Natural killer cell (primary cell): ENCODE results near the gene MGAT1. TPM values are rescaled to one million over a fixed set of nuclear protein-coding genes. Genes with fewer than 3 reads are reported as not detected.
"Not testable (repeated sequence)": the region's sequence is repeated elsewhere in the genome, so short reads cannot be mapped to it uniquely, and the experiment has no call there.

Source experiments
- ATAC-seq, 3 donors: fragments of 150-1000 bp in 2 of 3; fragments of 200-7000 bp in 1 of 3; cut with Tn5 transposase; 1 replicate in 1 of 3; 2 replicates in 2 of 3; pipeline ENCODE4 v1.10.0; 2021; ENCODE audit warnings: mild to moderate bottlenecking in 2 of 3, moderate library complexity in 2 of 3
- DNase-seq, 2 donors: peaks; one replicate each; pipeline versions ENCODE4 v3.0.0 to v3.0.0-alpha.2; 2013 to 2021; ENCODE audit warnings: mixed read lengths in 1 of 2
- H3K27ac ChIP-seq: one replicate; pipeline ENCODE4 v1.5.1; 2013; ENCODE audit warnings: mild to moderate bottlenecking, low read length
- H3K27me3 ChIP-seq: one replicate; pipeline ENCODE4 v1.6.1; 2013; ENCODE audit warnings: low read length; ENCODE audit not compliant: control insufficient read depth, insufficient read depth
- H3K36me3 ChIP-seq: one replicate; pipeline ENCODE4 v1.6.1; 2013; ENCODE audit warnings: low read length; ENCODE audit not compliant: control insufficient read depth, insufficient read depth
- H3K4me1 ChIP-seq: one replicate; pipeline ENCODE4 v1.6.1; 2013; ENCODE audit warnings: low read length; ENCODE audit not compliant: control insufficient read depth, insufficient read depth
- H3K4me3 ChIP-seq: one replicate; pipeline ENCODE4 v1.5.1; 2013; ENCODE audit warnings: low read length
- H3K9me3 ChIP-seq: one replicate; pipeline ENCODE4 v1.6.1; 2013; ENCODE audit warnings: low read length; ENCODE audit not compliant: control insufficient read depth, insufficient read depth
- H3K27ac Mint-ChIP-seq, 2 donors: one replicate each; pipeline ENCODE4 v1.8.0; 2022; ENCODE audit warnings: mild to moderate bottlenecking in 2 of 2, mixed read lengths in 2 of 2, moderate library complexity in 1 of 2
- H3K27me3 Mint-ChIP-seq, 2 donors: one replicate each; pipeline ENCODE4 v1.8.0; 2022; ENCODE audit warnings: low read depth in 2 of 2, mixed read lengths in 2 of 2
- H3K36me3 Mint-ChIP-seq: one replicate; pipeline ENCODE4 v1.8.0; 2022; ENCODE audit warnings: mixed read lengths
- H3K4me1 Mint-ChIP-seq, 2 donors: one replicate each; pipeline ENCODE4 v1.8.0; 2022; ENCODE audit warnings: mixed read lengths in 2 of 2
- H3K4me3 Mint-ChIP-seq: one replicate; pipeline ENCODE4 v1.8.0; 2022; ENCODE audit warnings: mild to moderate bottlenecking, moderate library complexity, mixed read lengths
- H3K9me3 Mint-ChIP-seq, 2 donors: one replicate each; pipeline ENCODE4 v1.8.0; 2022; ENCODE audit warnings: mixed read lengths in 2 of 2
- CTCF ChIP-seq: fragments of 200-600 bp; IDR thresholded peaks from one replicate; pipeline ENCODE4 v1.8.0; 2022; ENCODE audit warnings: antibody characterized with exemption
- WGBS: methylation state at CpG from one replicate; pipeline ENCODE4 v1.1.7; 2013; ENCODE audit warnings: missing lambda C conversion rate; ENCODE audit not compliant: insufficient coverage; 5-methylcytosine and 5-hydroxymethylcytosine counted together
- intact Hi-C: fragments of 100-400 bp; cut with micrococcal nuclease; formaldehyde crosslinking; loops from one replicate; pipeline ENCODE4 v1.14.2; 2022
- total RNA-seq, 4 donors: library from RNA; stranded (reverse); fragments of 120-200 nt in 1 of 4; gene quantifications; one replicate each; pipeline versions ENCODE4 v1.2.3 to v1.2.4, GENCODE V29; 2013 to 2022

Gene MGAT1
- total RNA-seq, 3 donors from 2014 or later (not counting 1 experiment from before 2014, with no cell fraction given), result 105 to 149 (median 130) TPM

- Histone ChIP-seq H3K4me1 (no peaks in the 10 kb centered on the region), H3K4me3 (no peak overlapping the region), H3K9me3 (no peaks in the 10 kb centered on the region), H3K27me3 (peaks cover 11% of the 10 kb centered on the region), H3K27ac (no peak overlapping the region), H3K36me3 (no peaks in the 10 kb centered on the region)
- 79% methylated on average over 6 of the region's 6 CpGs for WGBS
- intact Hi-C loops, result no loop called here
- Mint-ChIP-seq H3K4me3 (no peak overlapping the region), H3K27me3 (peaks cover 12 to 25% of the 10 kb centered on the region in 2 donors), H3K4me1 (no peaks in the 10 kb centered on the region), H3K27ac (no peak overlapping the region), H3K36me3 (no peaks in the 10 kb centered on the region), H3K9me3 (no peaks in the 10 kb centered on the region)
- TF ChIP-seq CTCF, result no peak
- DNase-seq (no peak), ATAC-seq (no peak)
Observed at GRCh38 chr5:180742727-180743126, 59.9 kb downstream of the MGAT1 start.

- peaks cover 11% of the 10 kb centered on the region for H3K27me3 ChIP-seq
- intact Hi-C loops, H3K9me3 Mint-ChIP-seq, H3K9me3 ChIP-seq, H3K4me3 ChIP-seq, H3K36me3 Mint-ChIP-seq, H3K27ac ChIP-seq, H3K36me3 ChIP-seq, H3K4me1 ChIP-seq, ATAC-seq, H3K4me3 Mint-ChIP-seq, H3K27ac Mint-ChIP-seq, H3K4me1 Mint-ChIP-seq, DNase-seq: not testable (repeated sequence)
- H3K27me3 Mint-ChIP-seq, result peaks cover 14 to 29% of the 10 kb centered on the region in 2 donors
- WGBS, result 83% methylated on average over 3 of the region's 4 CpGs
Observed at GRCh38 chr5:180740953-180741352, 61.7 kb downstream of the MGAT1 start.

- H3K4me1 Mint-ChIP-seq, result no peaks in the 10 kb centered on the region
- H3K27me3 Mint-ChIP-seq, result peaks cover 15 to 36% of the 10 kb centered on the region in 2 donors
- Histone ChIP-seq H3K4me1 (no peaks in the 10 kb centered on the region), H3K4me3 (no peak within 1 kb of the TSS), H3K36me3 (no peaks in the 10 kb centered on the region), H3K27ac (no peak within 1 kb of the TSS), H3K27me3 (peaks cover 11% of the 10 kb centered on the region), H3K9me3 (no peaks in the 10 kb centered on the region)
- no peak for DNase-seq
- intact Hi-C loops, result no loop called here
- H3K9me3 Mint-ChIP-seq, result no peaks in the 10 kb centered on the region
- ATAC-seq, result no peak
- H3K4me3 Mint-ChIP-seq, result no peak within 1 kb of the TSS
- H3K36me3 Mint-ChIP-seq, result no peaks in the 10 kb centered on the region
- H3K27ac Mint-ChIP-seq, result no peak within 1 kb of the TSS
- 100% methylated on average over 2 of the region's 2 CpGs for WGBS
- TF ChIP-seq CTCF, result no peak
Observed at GRCh38 chr5:180739958-180740357, 62.6 kb downstream of the MGAT1 start, which contains the start of gene OR2Y1. OR2Y1 (minus strand) TSS chr5:180740058; CDS start chr5:180740058, 0 bp downstream.

- Histone ChIP-seq H3K9me3 (no peaks in the 10 kb centered on the region), H3K4me3 (no peak overlapping the region), H3K36me3 (no peaks in the 10 kb centered on the region), H3K27ac (no peak overlapping the region), H3K27me3 (peaks cover 7% of the 10 kb centered on the region), H3K4me1 (no peaks in the 10 kb centered on the region)
- Mint-ChIP-seq H3K4me3 (no peak overlapping the region), H3K9me3 (no peaks in the 10 kb centered on the region), H3K27me3 (peaks cover 15 to 43% of the 10 kb centered on the region in 2 donors), H3K4me1 (no peaks in the 10 kb centered on the region), H3K27ac (no peak overlapping the region), H3K36me3 (no peaks in the 10 kb centered on the region)
- ATAC-seq (no peak), DNase-seq (no peak)
- intact Hi-C loops, result no loop called here
- 92% methylated on average over 10 of the region's 10 CpGs for WGBS
- TF ChIP-seq CTCF, result no peak
Observed at GRCh38 chr5:180739271-180739670, 63.3 kb downstream of the MGAT1 start.
